Upper lobe of right lung (tissue), 1 donor: ENCODE results near the gene LANCL3. TPM values are rescaled to one million over a fixed set of nuclear protein-coding genes. Genes with fewer than 3 reads are reported as not detected.
A peak's percentile ranks its signal among the peaks of the same experiment; 100 is the strongest.

Source experiments
- ATAC-seq: fragments of 200-7000 bp; cut with Tn5 transposase; one replicate; pipeline ENCODE4 v1.9.1; 2020; ENCODE audit warnings: mild to moderate bottlenecking, moderate library complexity
- DNase-seq: peaks from one replicate; pipeline ENCODE4 v3.0.0-alpha.2; 2020
- H3K27ac ChIP-seq: fragments of 200-600 bp; one replicate; pipeline ENCODE4 v1.8.0; 2022
- H3K27me3 ChIP-seq: fragments of 200-600 bp; one replicate; pipeline ENCODE4 v1.8.0; 2022; ENCODE audit warnings: mild to moderate bottlenecking
- H3K36me3 ChIP-seq: fragments of 200-600 bp; one replicate; pipeline ENCODE4 v1.8.0; 2022
- H3K4me1 ChIP-seq: fragments of 200-600 bp; one replicate; pipeline ENCODE4 v1.8.0; 2022
- H3K4me3 ChIP-seq: fragments of 200-600 bp; one replicate; pipeline ENCODE4 v1.8.0; 2022; ENCODE audit warnings: mild to moderate bottlenecking
- H3K9me3 ChIP-seq: fragments of 200-600 bp; one replicate; pipeline ENCODE4 v1.8.0; 2022
- intact Hi-C: fragments of 100-400 bp; cut with DNase I; formaldehyde crosslinking; loops from one replicate; pipeline ENCODE4 v1.11.0; 2022
- total RNA-seq: library from RNA; stranded (reverse); fragmentation: NEBNext Ultra II Directional; extraction: Animal tissue kit (Norgen Biotek cat#: 25700); gene quantifications from one replicate; pipeline ENCODE4 v1.2.1, GENCODE V29; 2021
- TF ChIP-seq, protein P1 (sequence below): fragments of 200-600 bp; IDR thresholded peaks from one replicate; pipeline ENCODE4 v1.8.0; 2022; ENCODE audit warnings: antibody characterized with exemption
- donor health status: DM: no; HTN: yes; CAD: no; lungs with severe emphysema.

LANCL3 gene
- total RNA-seq, 1 donor from 2014 or later = 1.4 TPM

DNA sequence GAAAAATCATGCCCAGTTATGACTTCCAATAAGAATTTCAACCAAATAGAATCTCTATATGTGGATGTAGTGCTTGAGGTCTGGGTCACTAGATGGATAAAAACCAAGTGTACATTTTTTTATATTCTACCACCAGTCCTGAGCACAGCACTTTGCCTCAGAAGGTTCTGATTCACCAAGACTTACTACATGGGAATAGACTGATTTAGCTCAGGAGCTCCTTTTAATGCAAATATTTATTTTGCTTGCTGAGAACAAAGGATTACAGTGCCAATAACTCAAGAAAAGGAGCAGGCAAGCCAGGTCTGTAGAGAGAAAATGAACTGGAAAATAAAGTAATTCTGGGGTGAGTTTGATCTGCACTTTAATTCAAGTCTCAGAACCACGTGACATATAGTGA, 107.8 kb downstream of the LANCL3 start:
- Histone ChIP-seq H3K36me3 (no peaks in the 10 kb centered on the region), H3K4me3 (no peak overlapping the region), H3K27me3 (no peaks in the 10 kb centered on the region), H3K4me1 (no peaks in the 10 kb centered on the region), H3K9me3 (no peaks in the 10 kb centered on the region), H3K27ac (no peak overlapping the region)
- DNase-seq (no peak), ATAC-seq (no peak)
- TF ChIP-seq, protein P1, sequence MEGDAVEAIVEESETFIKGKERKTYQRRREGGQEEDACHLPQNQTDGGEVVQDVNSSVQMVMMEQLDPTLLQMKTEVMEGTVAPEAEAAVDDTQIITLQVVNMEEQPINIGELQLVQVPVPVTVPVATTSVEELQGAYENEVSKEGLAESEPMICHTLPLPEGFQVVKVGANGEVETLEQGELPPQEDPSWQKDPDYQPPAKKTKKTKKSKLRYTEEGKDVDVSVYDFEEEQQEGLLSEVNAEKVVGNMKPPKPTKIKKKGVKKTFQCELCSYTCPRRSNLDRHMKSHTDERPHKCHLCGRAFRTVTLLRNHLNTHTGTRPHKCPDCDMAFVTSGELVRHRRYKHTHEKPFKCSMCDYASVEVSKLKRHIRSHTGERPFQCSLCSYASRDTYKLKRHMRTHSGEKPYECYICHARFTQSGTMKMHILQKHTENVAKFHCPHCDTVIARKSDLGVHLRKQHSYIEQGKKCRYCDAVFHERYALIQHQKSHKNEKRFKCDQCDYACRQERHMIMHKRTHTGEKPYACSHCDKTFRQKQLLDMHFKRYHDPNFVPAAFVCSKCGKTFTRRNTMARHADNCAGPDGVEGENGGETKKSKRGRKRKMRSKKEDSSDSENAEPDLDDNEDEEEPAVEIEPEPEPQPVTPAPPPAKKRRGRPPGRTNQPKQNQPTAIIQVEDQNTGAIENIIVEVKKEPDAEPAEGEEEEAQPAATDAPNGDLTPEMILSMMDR = no peak
- intact Hi-C loops = no loop called here

DNA sequence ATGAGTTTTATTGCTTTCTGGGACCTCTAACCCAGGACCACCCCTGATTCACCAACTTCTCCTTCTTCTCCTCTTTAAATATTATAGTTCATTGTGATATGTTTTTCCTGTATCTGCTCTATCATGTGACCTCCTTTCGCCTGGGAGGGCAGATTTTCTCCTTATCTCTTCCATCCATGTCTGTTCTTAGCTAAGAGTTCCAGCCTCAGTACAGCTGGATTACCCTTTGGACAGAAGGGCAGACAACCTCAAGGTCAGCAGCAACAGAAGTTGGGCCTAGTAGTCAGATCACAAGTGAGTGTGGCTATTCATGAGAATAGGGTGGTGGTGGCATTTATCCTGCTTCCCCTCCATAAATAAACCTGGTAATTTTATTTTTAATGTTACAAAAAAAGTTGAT, 108.4 kb downstream of the LANCL3 start:
- TF ChIP-seq, protein P1 = no peak
- DNase-seq = no peak

DNA sequence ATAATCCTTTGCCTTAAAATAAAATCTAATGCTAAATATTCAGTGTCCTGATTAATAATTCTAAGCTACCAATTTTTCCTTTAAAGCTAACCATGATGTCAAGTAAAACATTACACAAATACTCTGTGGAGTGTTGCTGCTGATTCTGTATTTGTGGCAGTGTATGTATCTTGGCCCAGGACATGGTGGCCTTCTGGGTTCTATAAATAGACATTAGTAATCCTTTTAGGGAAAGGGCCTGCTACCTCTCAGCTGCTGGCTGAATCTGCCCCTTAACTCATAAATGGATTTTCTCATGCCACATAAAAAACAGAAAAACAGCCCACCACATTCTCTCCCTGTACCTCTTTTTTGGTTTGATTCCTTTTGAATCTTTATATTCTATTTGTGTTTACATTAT, 113.0 kb downstream of the LANCL3 start:
- no peaks in the 10 kb centered on the region for H3K27me3 ChIP-seq
- H3K9me3 ChIP-seq = no peaks in the 10 kb centered on the region
- TF ChIP-seq, protein P1 = no peak
- ATAC-seq (no peak), DNase-seq (no peak)
- H3K36me3 ChIP-seq = no peaks in the 10 kb centered on the region
- H3K27ac ChIP-seq = no peak overlapping the region
- intact Hi-C loops = no loop called here
- no peaks in the 10 kb centered on the region for H3K4me1 ChIP-seq
- no peak overlapping the region for H3K4me3 ChIP-seq

More for the DNA sequence above, 108.4 kb downstream of the LANCL3 start:
- H3K27me3 ChIP-seq = no peaks in the 10 kb centered on the region
- no peak for ATAC-seq
- H3K4me1 ChIP-seq = no peaks in the 10 kb centered on the region
- no peak overlapping the region for H3K27ac ChIP-seq
- intact Hi-C loops = no loop called here
- H3K4me3 ChIP-seq = no peak overlapping the region
- H3K9me3 ChIP-seq = no peaks in the 10 kb centered on the region
- H3K36me3 ChIP-seq = no peaks in the 10 kb centered on the region

DNA sequence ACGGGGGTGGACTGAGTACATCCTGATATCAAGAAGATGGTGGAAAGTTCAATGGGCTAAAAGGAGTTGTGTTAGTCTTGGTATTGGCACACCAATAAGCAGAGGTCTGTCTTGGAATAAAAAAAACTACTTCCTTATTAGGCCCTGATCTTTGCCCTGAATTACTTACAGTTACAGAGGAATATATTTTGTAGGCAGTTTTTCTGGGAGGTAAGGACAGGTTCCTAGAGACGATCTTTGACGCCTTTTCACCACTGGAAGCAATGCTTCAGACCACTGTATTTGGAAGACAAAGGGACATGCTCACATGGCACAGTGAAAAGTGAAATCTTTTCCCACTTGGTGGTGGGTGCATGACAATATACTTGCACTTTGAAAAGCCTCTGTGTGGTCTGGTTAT, 113.5 kb downstream of the LANCL3 start:
- Histone ChIP-seq H3K4me3 (peak overlapping the region; percentile 51), H3K27ac (no peak overlapping the region), H3K27me3 (no peaks in the 10 kb centered on the region), H3K36me3 (no peaks in the 10 kb centered on the region), H3K4me1 (no peaks in the 10 kb centered on the region), H3K9me3 (no peaks in the 10 kb centered on the region)
- TF ChIP-seq, protein P1 = no peak
- intact Hi-C loops = no loop called here
- DNase-seq (no peak), ATAC-seq (peak; percentile 29)

DNA sequence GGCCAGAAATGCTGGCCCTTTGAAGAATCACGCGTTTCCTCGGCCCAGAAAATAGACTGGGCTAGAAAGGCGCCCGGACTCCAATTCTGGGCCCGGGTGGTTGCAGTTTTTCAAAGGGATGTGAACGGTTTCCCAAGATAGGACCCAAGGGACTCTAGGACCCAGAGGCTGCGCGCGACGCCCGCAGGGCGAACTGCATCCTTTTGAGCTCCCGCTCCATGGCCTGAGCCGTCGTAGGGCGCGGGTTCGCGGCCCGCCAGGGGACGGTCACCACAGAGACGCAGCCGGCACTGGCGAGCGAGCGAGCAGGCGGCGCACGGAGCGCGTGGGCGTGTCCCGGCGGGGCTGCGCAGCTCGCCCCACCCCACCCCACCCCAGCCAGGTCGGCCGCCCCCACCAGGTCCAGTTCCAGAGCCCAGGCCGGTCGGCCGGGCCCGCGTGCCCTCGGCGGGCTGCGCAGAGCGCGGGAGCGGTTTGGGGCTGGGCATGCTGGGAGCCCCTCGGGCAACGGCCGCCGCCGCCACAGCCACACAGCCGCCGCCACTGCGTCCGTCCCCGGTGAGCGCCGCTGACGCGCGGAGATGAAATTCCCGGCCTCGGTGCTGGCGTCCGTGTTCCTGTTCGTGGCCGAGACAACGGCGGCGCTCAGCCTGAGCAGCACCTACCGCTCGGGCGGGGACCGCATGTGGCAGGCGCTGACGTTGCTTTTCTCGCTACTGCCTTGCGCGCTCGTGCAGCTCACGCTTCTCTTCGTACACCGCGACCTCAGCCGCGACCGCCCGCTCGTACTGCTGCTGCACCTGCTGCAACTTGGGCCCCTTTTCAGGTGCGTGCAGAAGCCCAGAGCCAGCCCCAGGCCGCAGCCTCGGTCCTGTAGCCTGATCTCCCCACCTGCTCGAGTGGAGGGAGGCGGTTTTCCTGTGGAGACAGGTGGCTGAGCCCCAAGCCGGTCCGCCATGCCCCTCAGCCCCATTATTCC, 114.2 kb downstream of the LANCL3 start, which contains the start of gene XK:
XK (plus strand) TSS at position 411 of the 979 bp plus-strand sequence; CDS start at position 582, 171 bp downstream.
- ATAC-seq (peak; percentile 93), DNase-seq (peak; percentile 76)
- H3K9me3 ChIP-seq = no peaks in the 10 kb centered on the region
- H3K27ac ChIP-seq = peak within 1 kb of the TSS; percentile 11
- peak within 1 kb of the TSS; percentile 51 for H3K4me3 ChIP-seq
- H3K4me1 ChIP-seq = no peaks in the 10 kb centered on the region
- TF ChIP-seq, protein P1 = no peak
- intact Hi-C loops = no loop called here
- H3K27me3 ChIP-seq = no peaks in the 10 kb centered on the region
- no peaks in the 10 kb centered on the region for H3K36me3 ChIP-seq
